Neural progenitor cell (in vitro differentiated cells): ENCODE results near the gene CXCL12. TPM values are rescaled to one million over a fixed set of nuclear protein-coding genes. Genes with fewer than 3 reads are reported as not detected.

Experiments
- DNase-seq: peaks from one replicate; pipeline ENCODE4 v3.0.0-alpha.2; 2016; ENCODE audit warnings: low spot score
- H2AFZ ChIP-seq: fragments of 200-600 bp; sonication (generic); replicated peaks from 2 replicates; pipeline ENCODE4 v1.6.1; 2016; ENCODE audit warnings: antibody characterized with exemption
- H3F3A ChIP-seq: fragments of 200-600 bp; sonication (generic); 2 replicates; pipeline ENCODE4 v1.6.1; 2016; ENCODE audit warnings: antibody characterized with exemption, low read depth
- H3K27ac ChIP-seq: fragments of 200-600 bp; sonication (generic); 2 replicates; pipeline ENCODE4 v1.5.1; 2016; ENCODE audit warnings: mild to moderate bottlenecking
- H3K27me3 ChIP-seq: fragments of 200-600 bp; sonication (generic); 2 replicates; pipeline ENCODE4 v1.6.1; 2016; ENCODE audit warnings: mild to moderate bottlenecking, moderate library complexity
- H3K36me3 ChIP-seq: fragments of 200-600 bp; sonication (generic); 2 replicates; pipeline ENCODE4 v1.5.1; 2016
- H3K4me1 ChIP-seq: fragments of 200-600 bp; sonication (generic); 2 replicates; pipeline ENCODE4 v1.6.1; 2016; ENCODE audit warnings: mixed run types
- H3K4me2 ChIP-seq: fragments of 200-600 bp; sonication (generic); 2 replicates; pipeline ENCODE4 v1.6.1; 2016
- H3K4me3 ChIP-seq: fragments of 200-600 bp; sonication (generic); 2 replicates; pipeline ENCODE4 v1.5.1; 2016
- H3K79me2 ChIP-seq: fragments of 200-600 bp; sonication (generic); 2 replicates; pipeline ENCODE4 v1.6.1; 2016; ENCODE audit warnings: low read depth
- H3K9ac ChIP-seq: fragments of 200-600 bp; sonication (generic); 2 replicates; pipeline ENCODE4 v1.6.1; 2016
- H3K9me3 ChIP-seq: fragments of 200-600 bp; sonication (generic); 2 replicates; pipeline ENCODE4 v1.5.1; 2016; ENCODE audit warnings: low read depth
- H4K20me1 ChIP-seq: fragments of 200-600 bp; sonication (generic); 2 replicates; pipeline ENCODE4 v1.6.1; 2016; ENCODE audit warnings: low read depth
- H3K27ac Mint-ChIP-seq: 3 replicates; pipeline ENCODE4 v1.8.0; 2021; ENCODE audit warnings: mixed read lengths
- H3K27me3 Mint-ChIP-seq: 2 replicates; pipeline ENCODE4 v1.8.0; 2022; ENCODE audit warnings: low read depth, mild to moderate bottlenecking, inconsistent platforms, moderate library complexity, mixed read lengths; ENCODE audit not compliant: insufficient read depth
- H3K36me3 Mint-ChIP-seq: 3 replicates; pipeline ENCODE4 v1.8.0; 2021; ENCODE audit warnings: mixed read lengths
- H3K4me1 Mint-ChIP-seq: 3 replicates; pipeline ENCODE4 v1.8.0; 2021; ENCODE audit warnings: mixed read lengths
- H3K4me3 Mint-ChIP-seq: 3 replicates; pipeline ENCODE4 v1.8.0; 2021; ENCODE audit warnings: mild to moderate bottlenecking, moderate library complexity, mixed read lengths
- H3K9me3 Mint-ChIP-seq: 3 replicates; pipeline ENCODE4 v1.8.0; 2020; ENCODE audit warnings: mixed read lengths
- CTCF ChIP-seq: fragments of 200-600 bp; sonication (generic); IDR thresholded peaks from 2 replicates; pipeline ENCODE4 v1.5.1; 2017; ENCODE audit warnings: antibody characterized with exemption, mild to moderate bottlenecking
- EZH2 ChIP-seq: fragments of 200-600 bp; sonication (generic); IDR thresholded peaks from 2 replicates; pipeline ENCODE4 v1.6.1; 2017; ENCODE audit warnings: antibody characterized with exemption, mild to moderate bottlenecking, moderate library complexity
- EZH2phosphoT487 ChIP-seq: fragments of 200-600 bp; sonication (generic); IDR thresholded peaks from 2 replicates; pipeline ENCODE4 v1.6.1; 2017; ENCODE audit warnings: antibody characterized with exemption
- total RNA-seq: library from RNA; depleted of rRNA; stranded (reverse); fragments of >200 nt; gene quantifications from 2 replicates; pipeline ENCODE4 v1.2.3, GENCODE V29; 2015; ENCODE audit warnings: low replicate concordance

The CXCL12 gene
- total RNA-seq, 1 donor from 2014 or later = 0.09 TPM

GRCh38 chr10:44416936-44417335 lies 32.0 kb upstream of the CXCL12 start:
- peaks cover 6% of the 10 kb centered on the region for H3K27me3 Mint-ChIP-seq
- Histone ChIP-seq H3K4me3 (no peak overlapping the region), H3K27ac (no peak overlapping the region), H3K9ac (no peak overlapping the region), H3K27me3 (no peaks in the 10 kb centered on the region), H3K4me2 (no peak overlapping the region), H3K9me3 (peaks cover 8% of the 10 kb centered on the region), H2AFZ (no peak overlapping the region), H3K36me3 (no peaks in the 10 kb centered on the region), H3F3A (no peaks in the 10 kb centered on the region), H3K79me2 (no peaks in the 10 kb centered on the region), H4K20me1 (no peaks in the 10 kb centered on the region), H3K4me1 (no peaks in the 10 kb centered on the region)
- H3K4me1 Mint-ChIP-seq = no peaks in the 10 kb centered on the region
- TF ChIP-seq EZH2 = no peak
- no peak for TF ChIP-seq EZH2phosphoT487
- no peak for TF ChIP-seq CTCF
- no peaks in the 10 kb centered on the region for H3K36me3 Mint-ChIP-seq
- H3K9me3 Mint-ChIP-seq = peaks cover 8% of the 10 kb centered on the region
- H3K4me3 Mint-ChIP-seq = no peak overlapping the region
- DNase-seq = no peak
- H3K27ac Mint-ChIP-seq = no peak overlapping the region

GRCh38 chr10:44416021-44416771 lies 31.3 kb upstream of the CXCL12 start:
- H3K9ac ChIP-seq = no peak overlapping the region
- no peaks in the 10 kb centered on the region for H3K27me3 ChIP-seq
- H3K4me3 Mint-ChIP-seq = no peak overlapping the region
- H3K27ac Mint-ChIP-seq = no peak overlapping the region
- no peaks in the 10 kb centered on the region for H3K79me2 ChIP-seq
- no peaks in the 10 kb centered on the region for H4K20me1 ChIP-seq
- peaks cover 13% of the 10 kb centered on the region for H3K9me3 Mint-ChIP-seq
- TF ChIP-seq EZH2phosphoT487 = no peak
- TF ChIP-seq EZH2 = no peak
- TF ChIP-seq CTCF = no peak
- DNase-seq = no peak
- no peak overlapping the region for H3K4me3 ChIP-seq
- no peaks in the 10 kb centered on the region for H3K4me1 ChIP-seq
- H3K27me3 Mint-ChIP-seq = peaks cover 6% of the 10 kb centered on the region
- H3K4me1 Mint-ChIP-seq = no peaks in the 10 kb centered on the region
- no peak overlapping the region for H2AFZ ChIP-seq
- H3K36me3 Mint-ChIP-seq = no peaks in the 10 kb centered on the region
- H3K36me3 ChIP-seq = no peaks in the 10 kb centered on the region
- H3F3A ChIP-seq = no peaks in the 10 kb centered on the region
- H3K9me3 ChIP-seq = peaks cover 8% of the 10 kb centered on the region
- H3K4me2 ChIP-seq = no peak overlapping the region
- no peak overlapping the region for H3K27ac ChIP-seq

GRCh38 chr10:44415121-44415520 lies 30.2 kb upstream of the CXCL12 start:
- Histone ChIP-seq H3K4me1 (no peaks in the 10 kb centered on the region), H3K79me2 (no peaks in the 10 kb centered on the region), H2AFZ (no peak overlapping the region), H3K9ac (no peak overlapping the region), H3K27me3 (no peaks in the 10 kb centered on the region), H4K20me1 (no peaks in the 10 kb centered on the region), H3K36me3 (no peaks in the 10 kb centered on the region), H3K4me3 (no peak overlapping the region), H3K9me3 (peaks cover 8% of the 10 kb centered on the region), H3F3A (no peaks in the 10 kb centered on the region), H3K4me2 (no peak overlapping the region), H3K27ac (no peak overlapping the region)
- H3K9me3 Mint-ChIP-seq = peaks cover 13% of the 10 kb centered on the region
- peaks cover 2% of the 10 kb centered on the region for H3K27me3 Mint-ChIP-seq
- H3K4me1 Mint-ChIP-seq = no peaks in the 10 kb centered on the region
- H3K36me3 Mint-ChIP-seq = no peaks in the 10 kb centered on the region
- no peak overlapping the region for H3K27ac Mint-ChIP-seq
- H3K4me3 Mint-ChIP-seq = no peak overlapping the region
- no peak for DNase-seq
- TF ChIP-seq EZH2phosphoT487 (no peak), CTCF (no peak), EZH2 (no peak)
